Vagina (tissue), 2 donors: ENCODE results near the gene DDR2. TPM values are rescaled to one million over a fixed set of nuclear protein-coding genes. Genes with fewer than 3 reads are reported as not detected.

Source experiments
- DNase-seq, 2 donors: peaks; one replicate each; pipeline ENCODE4 v3.0.0-alpha.2; 2017; ENCODE audit errors: extremely low spot score in 2 of 2
- H3K27ac ChIP-seq: fragments of 200-600 bp; sonication (generic); one replicate; pipeline ENCODE4 v1.5.1; 2019
- H3K27me3 ChIP-seq: fragments of 200-600 bp; sonication (generic); one replicate; pipeline ENCODE4 v1.5.1; 2019
- H3K36me3 ChIP-seq, 2 donors: fragments of 200-600 bp; sonication (generic); one replicate each; pipeline ENCODE4 v1.5.1; 2017 to 2019
- H3K4me1 ChIP-seq: fragments of 200-600 bp; sonication (generic); one replicate; pipeline ENCODE4 v1.5.1; 2019
- H3K4me3 ChIP-seq, 2 donors: fragments of 200-600 bp; sonication (generic); 1 replicate in 1 of 2; 2 replicates in 1 of 2; pipeline ENCODE4 v1.5.1; 2016 to 2019
- H3K9me3 ChIP-seq: fragments of 200-600 bp; sonication (generic); one replicate; pipeline ENCODE4 v1.5.1; 2019
- POLR2A ChIP-seq, 2 donors: fragments of 450-650 bp; IDR thresholded peaks; one replicate each; pipeline ENCODE4 v1.6.1; 2017; ENCODE audit warnings: antibody characterized with exemption in 2 of 2, mild to moderate bottlenecking in 2 of 2, moderate library complexity in 2 of 2
- POLR2AphosphoS5 ChIP-seq, 2 donors: sonication (generic); formaldehyde crosslinking; IDR thresholded peaks; one replicate each; pipeline ENCODE4 v1.9.0; 2017; ENCODE audit warnings: antibody characterized with exemption in 2 of 2, mild to moderate bottlenecking in 2 of 2, low read depth in 1 of 2; ENCODE audit not compliant: insufficient read depth in 1 of 2
- intact Hi-C: fragments of 100-400 bp; cut with DNase I; formaldehyde crosslinking; loops from one replicate; pipeline ENCODE4 v1.15.1; 2023
- total RNA-seq: library from RNA; depleted of rRNA; stranded (reverse); fragments of >200 nt; gene quantifications from one replicate; pipeline ENCODE4 v1.2.3, GENCODE V29; 2016
- TF ChIP-seq, protein P1 (sequence below), 3 experiments: fragments of 450-650 bp in 2 of 3; fragments of 200-600 bp in 1 of 3; sonication (generic) in 1 of 3; IDR thresholded peaks; one replicate each; pipeline ENCODE4 v1.5.1; 2017 to 2019; ENCODE audit warnings: antibody characterized with exemption in 3 of 3, mild to moderate bottlenecking in 2 of 3, moderate library complexity in 2 of 3

DDR2 gene
- total RNA-seq, 1 donor from 2014 or later = 153 TPM

DNA sequence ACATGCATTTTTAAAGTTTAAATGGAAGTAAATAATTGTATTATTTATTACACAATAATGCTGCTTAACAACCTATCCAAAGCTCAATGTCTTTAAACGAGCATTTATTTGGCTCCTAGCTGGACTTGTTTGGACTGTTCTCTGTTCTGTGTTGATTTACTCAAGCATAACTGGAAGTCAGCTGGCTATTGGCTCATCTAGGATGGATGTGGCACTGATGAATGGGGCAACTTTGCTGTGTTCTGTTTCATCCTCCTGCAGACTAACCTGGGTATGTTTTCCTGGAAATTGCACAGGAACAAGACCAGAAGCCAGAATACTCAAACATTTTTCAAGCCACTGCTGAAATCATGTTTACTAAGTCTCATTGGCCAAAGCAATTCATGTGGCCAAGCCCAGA is 87.4 kb downstream of the DDR2 start:
- no peaks in the 10 kb centered on the region for H3K36me3 ChIP-seq
- peaks cover 13% of the 10 kb centered on the region for H3K4me1 ChIP-seq
- no peaks in the 10 kb centered on the region for H3K9me3 ChIP-seq
- TF ChIP-seq POLR2A (IDR thresholded peaks at IDR 0.05) (no peak), POLR2AphosphoS5 (IDR thresholded peaks at IDR 0.05; ENCODE audit: insufficient read depth in 1 of 2, low read depth in 1 of 2) (no peak)
- TF ChIP-seq, protein P1, sequence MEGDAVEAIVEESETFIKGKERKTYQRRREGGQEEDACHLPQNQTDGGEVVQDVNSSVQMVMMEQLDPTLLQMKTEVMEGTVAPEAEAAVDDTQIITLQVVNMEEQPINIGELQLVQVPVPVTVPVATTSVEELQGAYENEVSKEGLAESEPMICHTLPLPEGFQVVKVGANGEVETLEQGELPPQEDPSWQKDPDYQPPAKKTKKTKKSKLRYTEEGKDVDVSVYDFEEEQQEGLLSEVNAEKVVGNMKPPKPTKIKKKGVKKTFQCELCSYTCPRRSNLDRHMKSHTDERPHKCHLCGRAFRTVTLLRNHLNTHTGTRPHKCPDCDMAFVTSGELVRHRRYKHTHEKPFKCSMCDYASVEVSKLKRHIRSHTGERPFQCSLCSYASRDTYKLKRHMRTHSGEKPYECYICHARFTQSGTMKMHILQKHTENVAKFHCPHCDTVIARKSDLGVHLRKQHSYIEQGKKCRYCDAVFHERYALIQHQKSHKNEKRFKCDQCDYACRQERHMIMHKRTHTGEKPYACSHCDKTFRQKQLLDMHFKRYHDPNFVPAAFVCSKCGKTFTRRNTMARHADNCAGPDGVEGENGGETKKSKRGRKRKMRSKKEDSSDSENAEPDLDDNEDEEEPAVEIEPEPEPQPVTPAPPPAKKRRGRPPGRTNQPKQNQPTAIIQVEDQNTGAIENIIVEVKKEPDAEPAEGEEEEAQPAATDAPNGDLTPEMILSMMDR (IDR thresholded peaks at IDR 0.05) = no peak
- H3K27me3 ChIP-seq = no peaks in the 10 kb centered on the region
- H3K27ac ChIP-seq = no peak overlapping the region
- DNase-seq = no peak
- intact Hi-C loops = no loop called here
- no peak overlapping the region for H3K4me3 ChIP-seq

GRCh38 chr1:162720996-162721395 is 88.7 kb downstream of the DDR2 start:
- intact Hi-C loops = no loop called here
- H3K27ac ChIP-seq = no peak overlapping the region
- no peaks in the 10 kb centered on the region for H3K27me3 ChIP-seq
- H3K36me3 ChIP-seq = no peaks in the 10 kb centered on the region
- no peak for DNase-seq
- H3K9me3 ChIP-seq = no peaks in the 10 kb centered on the region
- TF ChIP-seq POLR2A (IDR thresholded peaks at IDR 0.05) (no peak), POLR2AphosphoS5 (IDR thresholded peaks at IDR 0.05; ENCODE audit: insufficient read depth in 1 of 2, low read depth in 1 of 2) (no peak)
- TF ChIP-seq, protein P1 (IDR thresholded peaks at IDR 0.05) = no peak
- no peak overlapping the region for H3K4me3 ChIP-seq
- peaks cover 16% of the 10 kb centered on the region for H3K4me1 ChIP-seq

- H3K27me3 ChIP-seq = no peaks in the 10 kb centered on the region
- H3K9me3 ChIP-seq = no peaks in the 10 kb centered on the region
- DNase-seq = no peak
- TF ChIP-seq, protein P1 (IDR thresholded peaks at IDR 0.05) = no peak
- no peak for TF ChIP-seq POLR2AphosphoS5 (IDR thresholded peaks at IDR 0.05; ENCODE audit: insufficient read depth in 1 of 2, low read depth in 1 of 2)
- TF ChIP-seq POLR2A (IDR thresholded peaks at IDR 0.05) = no peak
- no peak overlapping the region for H3K27ac ChIP-seq
- H3K4me3 ChIP-seq = no peak overlapping the region
- intact Hi-C loops = no loop called here
- H3K4me1 ChIP-seq = peaks cover 14% of the 10 kb centered on the region
- no peaks in the 10 kb centered on the region for H3K36me3 ChIP-seq
Measured at GRCh38 chr1:162721471-162721870, 89.2 kb downstream of the DDR2 start.

- Histone ChIP-seq H3K4me3 (no peak overlapping the region), H3K27ac (no peak overlapping the region)
- intact Hi-C loops = no loop called here
Measured at GRCh38 chr1:162722036-162722435, 89.8 kb downstream of the DDR2 start.

DNA sequence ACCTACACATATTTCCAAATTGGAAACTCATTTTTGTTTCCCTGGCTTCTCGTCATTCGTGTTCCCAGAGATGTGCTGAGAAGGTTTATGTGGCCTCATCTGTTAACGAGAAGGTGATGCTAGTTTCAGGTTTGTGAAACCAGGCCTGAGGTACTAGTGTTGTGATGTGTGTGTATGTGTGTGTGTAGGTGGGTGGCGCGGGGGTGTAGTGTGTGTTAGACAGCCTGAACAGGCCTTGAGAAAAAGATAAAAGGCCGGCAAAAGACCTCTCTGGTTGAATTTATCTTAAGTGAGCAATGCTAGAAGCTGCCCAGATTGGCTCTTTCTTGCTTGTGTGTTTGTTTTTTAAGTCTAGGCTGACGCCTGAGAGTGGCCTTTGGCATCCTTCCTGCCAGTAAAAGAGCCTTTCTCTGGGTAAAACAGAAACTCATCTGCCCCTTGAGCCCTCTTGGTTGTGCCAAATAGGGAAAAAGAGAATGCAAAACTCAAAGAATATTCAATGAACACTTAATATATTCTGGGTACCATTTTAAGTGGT is 92.4 kb downstream of the DDR2 start:
- Histone ChIP-seq H3K27me3 (no peaks in the 10 kb centered on the region), H3K9me3 (no peaks in the 10 kb centered on the region), H3K4me3 (no peak overlapping the region), H3K4me1 (peaks cover 23% of the 10 kb centered on the region), H3K27ac (peak overlapping the region; percentile 20), H3K36me3 (no peaks in the 10 kb centered on the region)
- intact Hi-C loops = no loop called here
- TF ChIP-seq, protein P1 (IDR thresholded peaks at IDR 0.05) = no peak
- no peak for TF ChIP-seq POLR2A (IDR thresholded peaks at IDR 0.05)
- no peak for TF ChIP-seq POLR2AphosphoS5 (IDR thresholded peaks at IDR 0.05; ENCODE audit: insufficient read depth in 1 of 2, low read depth in 1 of 2)
- no peak for DNase-seq

More at GRCh38 chr1:162722036-162722435, 89.8 kb downstream of the DDR2 start:
- H3K4me1 ChIP-seq = peaks cover 14% of the 10 kb centered on the region
- no peaks in the 10 kb centered on the region for H3K27me3 ChIP-seq
- H3K36me3 ChIP-seq = no peaks in the 10 kb centered on the region
- no peaks in the 10 kb centered on the region for H3K9me3 ChIP-seq
- no peak for DNase-seq
- TF ChIP-seq, protein P1 (IDR thresholded peaks at IDR 0.05) = no peak
- TF ChIP-seq POLR2A (IDR thresholded peaks at IDR 0.05) (no peak), POLR2AphosphoS5 (IDR thresholded peaks at IDR 0.05; ENCODE audit: insufficient read depth in 1 of 2, low read depth in 1 of 2) (no peak)
